H1 (cell line): ENCODE data around the gene POLD1.

Source experiments
- POLR2A ChIP-seq, 2 experiments: IDR thresholded peaks; 1 replicate in 1 of 2; 2 replicates in 1 of 2; pipeline ENCODE4 v1.6.1; 2011; ENCODE audit warnings: low read depth in 2 of 2, low read length in 2 of 2, mild to moderate bottlenecking in 2 of 2; ENCODE audit errors: control extremely low read depth in 1 of 2
- TF ChIP-seq, protein P1 (sequence below), 3 experiments: IDR thresholded peaks; 1 replicate in 2 of 3; 2 replicates in 1 of 3; pipeline versions ENCODE4 v1.5.1 to v1.6.1; 2011; ENCODE audit warnings: low read length in 3 of 3, mild to moderate bottlenecking in 3 of 3, inconsistent platforms in 2 of 3, low read depth in 1 of 3, moderate library complexity in 1 of 3; ENCODE audit not compliant: insufficient read depth in 1 of 3; ENCODE audit errors: control extremely low read depth in 1 of 3

- TF ChIP-seq, protein P1, sequence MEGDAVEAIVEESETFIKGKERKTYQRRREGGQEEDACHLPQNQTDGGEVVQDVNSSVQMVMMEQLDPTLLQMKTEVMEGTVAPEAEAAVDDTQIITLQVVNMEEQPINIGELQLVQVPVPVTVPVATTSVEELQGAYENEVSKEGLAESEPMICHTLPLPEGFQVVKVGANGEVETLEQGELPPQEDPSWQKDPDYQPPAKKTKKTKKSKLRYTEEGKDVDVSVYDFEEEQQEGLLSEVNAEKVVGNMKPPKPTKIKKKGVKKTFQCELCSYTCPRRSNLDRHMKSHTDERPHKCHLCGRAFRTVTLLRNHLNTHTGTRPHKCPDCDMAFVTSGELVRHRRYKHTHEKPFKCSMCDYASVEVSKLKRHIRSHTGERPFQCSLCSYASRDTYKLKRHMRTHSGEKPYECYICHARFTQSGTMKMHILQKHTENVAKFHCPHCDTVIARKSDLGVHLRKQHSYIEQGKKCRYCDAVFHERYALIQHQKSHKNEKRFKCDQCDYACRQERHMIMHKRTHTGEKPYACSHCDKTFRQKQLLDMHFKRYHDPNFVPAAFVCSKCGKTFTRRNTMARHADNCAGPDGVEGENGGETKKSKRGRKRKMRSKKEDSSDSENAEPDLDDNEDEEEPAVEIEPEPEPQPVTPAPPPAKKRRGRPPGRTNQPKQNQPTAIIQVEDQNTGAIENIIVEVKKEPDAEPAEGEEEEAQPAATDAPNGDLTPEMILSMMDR (IDR thresholded peaks at IDR 0.05; ENCODE audit: control extremely low read depth in 1 of 3, insufficient read depth in 1 of 3, low read depth in 1 of 3, low read length in 3 of 3) = no peak
- no peak for TF ChIP-seq POLR2A (IDR thresholded peaks at IDR 0.05; ENCODE audit: control extremely low read depth in 1 of 2, low read depth in 2 of 2, low read length in 2 of 2)
Observed at GRCh38 chr19:50398675-50399367, 14.7 kb downstream of the POLD1 start.
